HG02870 (cell line): Measurements from ENCODE around the gene DAB2.

Experiments
- ATAC-seq: cut with Tn5 transposase; IDR thresholded peaks from one replicate; pipeline ENCODE4 v1.9.1; 2021; ENCODE audit warnings: mild to moderate bottlenecking, moderate library complexity; ENCODE audit not compliant: unreplicated experiment

The DAB2 gene

DNA sequence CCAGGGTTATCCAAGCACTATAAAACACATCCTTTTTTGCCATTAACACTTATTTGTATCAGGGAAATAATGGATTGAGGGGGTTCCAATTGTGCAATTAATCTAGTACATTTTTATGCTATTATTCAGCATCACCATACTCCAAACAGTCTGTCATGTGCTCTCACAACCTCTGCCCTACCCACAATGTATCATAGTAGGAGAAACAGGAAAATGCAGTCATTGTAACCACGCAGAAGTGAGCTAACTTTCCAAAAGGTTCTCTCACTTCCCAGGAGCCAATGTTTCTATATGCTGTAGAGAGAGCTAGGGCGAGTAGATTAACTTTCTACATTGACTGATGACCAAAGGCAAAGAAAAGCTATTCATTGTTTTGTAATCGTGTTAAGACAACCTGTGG, 29.8 kb downstream of the DAB2 start:
- ATAC-seq = no peak

DNA sequence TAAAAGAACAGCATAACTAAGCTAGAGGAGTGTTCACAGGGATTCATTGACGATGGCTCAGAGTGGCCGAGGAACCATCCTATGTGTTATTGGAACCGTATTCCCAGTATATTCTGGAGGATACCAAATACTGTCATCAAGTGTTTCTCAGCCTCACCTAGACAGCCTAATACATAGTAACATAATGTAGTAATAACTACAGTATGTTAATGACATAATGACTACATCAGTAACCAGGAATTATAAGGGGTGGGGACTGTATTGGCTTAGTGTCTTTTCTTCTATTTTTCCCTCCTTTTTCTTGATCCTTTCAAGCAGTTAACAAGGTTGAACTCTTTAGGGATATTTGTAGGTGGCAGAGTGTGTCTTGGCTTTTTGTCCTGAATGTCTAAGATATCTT, 33.8 kb downstream of the DAB2 start:
- no peak for ATAC-seq

DNA sequence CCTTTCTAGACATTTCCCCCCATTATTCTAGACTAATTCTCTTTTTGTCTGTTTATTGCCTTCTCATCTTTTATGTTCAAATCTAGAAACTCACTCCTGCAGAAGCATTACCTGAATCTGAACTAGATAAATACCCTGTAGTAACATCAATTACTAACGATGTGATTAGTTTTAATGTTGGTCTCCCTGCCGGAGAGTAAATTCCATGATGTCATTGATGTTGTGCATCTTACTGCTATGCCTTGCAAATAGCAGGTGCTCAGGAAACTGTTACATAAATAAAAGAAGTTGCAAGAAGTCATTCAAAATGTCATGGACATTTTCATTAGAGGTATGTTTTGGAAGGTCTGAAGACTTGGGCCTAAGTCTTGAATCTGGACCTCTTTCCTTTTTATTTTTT, 37.5 kb downstream of the DAB2 start:
- no peak for ATAC-seq

DNA sequence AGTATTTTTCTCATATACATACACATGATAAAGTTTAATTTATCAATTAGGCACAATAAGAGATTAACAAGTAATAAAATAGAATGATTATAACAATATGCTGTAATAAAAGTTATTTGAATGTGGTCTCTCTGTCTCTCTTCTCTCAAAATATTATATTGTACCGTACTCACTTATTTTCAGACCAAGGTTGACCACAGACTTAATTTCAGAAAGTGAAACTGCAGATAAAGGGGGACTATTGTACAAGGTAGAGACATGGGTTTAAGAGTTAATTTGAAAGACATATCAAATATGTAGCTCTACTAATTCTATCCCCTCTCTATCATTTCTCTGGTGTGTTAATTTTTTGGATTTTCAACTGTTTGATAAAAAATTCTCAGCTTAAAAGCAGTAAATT, 40.5 kb downstream of the DAB2 start:
- ATAC-seq = no peak

DNA sequence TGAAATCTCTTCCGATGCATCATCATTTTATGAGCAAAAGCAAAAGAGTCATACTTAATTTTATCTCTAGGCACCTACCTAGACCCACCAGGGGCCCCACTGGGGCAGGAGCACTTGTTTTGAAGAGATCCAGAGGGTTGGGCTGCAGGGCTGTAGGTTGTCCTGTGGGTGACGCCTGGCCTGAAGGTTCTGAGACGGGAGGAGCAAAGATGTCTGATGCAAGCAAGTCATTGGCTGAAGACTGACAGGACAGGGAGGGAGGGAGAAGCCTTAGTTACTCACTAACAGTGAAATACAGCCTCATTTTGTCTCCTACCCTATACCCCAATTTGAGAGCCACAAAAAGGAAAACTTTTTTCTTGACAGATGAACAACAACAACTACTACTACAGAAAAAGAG, 43.4 kb downstream of the DAB2 start:
- ATAC-seq = no peak

DNA sequence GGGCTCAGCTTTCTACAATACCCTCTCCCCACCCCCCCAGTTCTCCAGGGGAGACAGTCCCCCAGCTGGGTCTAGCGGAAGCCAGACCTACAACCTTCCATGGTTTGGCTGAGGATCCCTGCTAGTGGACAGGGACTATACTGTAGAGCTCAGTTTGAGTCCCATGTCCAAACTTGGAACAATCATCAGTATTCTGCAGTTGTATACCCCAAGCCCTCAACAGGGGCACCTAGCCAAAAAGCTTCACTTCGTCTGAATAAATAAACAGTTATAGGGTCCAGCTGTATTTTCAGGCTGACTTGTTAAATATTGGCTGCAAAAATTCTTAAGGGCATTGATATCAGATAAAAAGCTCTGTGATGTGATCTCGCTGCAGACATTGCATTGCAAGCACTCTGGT, 45.1 kb downstream of the DAB2 start:
- ATAC-seq = no peak

DNA sequence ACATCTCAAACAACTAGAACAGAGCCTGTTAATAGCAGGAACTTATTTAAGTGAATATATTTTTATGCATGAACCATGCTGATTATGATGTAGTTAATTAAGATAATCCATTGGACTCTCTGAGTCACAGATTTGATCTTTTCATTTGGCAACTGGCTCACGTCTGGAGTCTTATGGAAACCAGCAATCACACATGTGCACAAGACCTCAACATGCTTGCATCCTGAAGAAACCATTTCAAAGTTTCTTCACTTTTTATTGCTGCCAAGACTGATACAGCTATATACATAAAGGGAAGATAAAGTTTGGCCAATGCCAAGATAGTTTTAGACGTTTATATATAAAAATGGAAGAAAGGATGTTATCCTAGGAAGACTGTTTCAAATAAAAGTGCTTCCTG, 47.2 kb downstream of the DAB2 start:
- ATAC-seq = no peak

DNA sequence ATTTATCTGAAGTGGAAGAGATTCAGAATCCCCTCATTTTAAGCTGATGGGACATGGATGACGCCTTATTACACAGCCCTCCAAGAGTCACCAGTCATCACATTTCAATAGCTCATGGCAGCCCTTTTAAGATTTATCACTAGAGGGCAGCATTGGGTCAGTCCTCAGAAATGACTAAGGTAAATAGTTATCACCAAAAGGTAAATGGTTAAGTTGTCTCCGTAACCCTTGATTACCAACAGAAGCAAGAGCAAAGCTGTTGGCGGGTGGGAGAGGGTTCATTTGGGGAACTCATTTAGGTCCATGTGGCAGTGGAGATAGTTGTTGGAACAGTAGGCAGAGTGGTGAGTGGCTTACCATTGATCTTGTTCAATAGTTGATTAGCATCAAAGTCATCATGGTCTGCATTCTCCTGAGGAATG, 48.5 kb downstream of the DAB2 start:
- ATAC-seq = peak; percentile 65

DNA sequence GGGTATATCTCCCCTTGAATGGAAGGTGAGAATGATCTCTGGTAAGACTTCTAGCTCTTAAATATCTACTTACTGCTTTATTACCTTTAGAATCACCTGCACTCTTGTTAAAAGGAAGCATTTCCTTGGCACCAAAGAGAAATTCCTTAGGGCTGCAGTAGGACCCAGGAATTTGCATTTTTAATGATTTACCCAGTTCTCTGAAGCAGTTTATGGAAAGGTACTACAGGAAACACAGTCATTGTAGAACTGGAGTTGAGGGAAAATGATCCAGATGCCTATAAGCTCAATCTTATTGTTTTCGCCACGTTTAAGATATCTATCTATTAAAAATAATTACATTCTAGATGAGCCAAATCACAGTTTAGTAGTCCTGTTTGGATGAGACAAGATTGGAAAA, 51.0 kb downstream of the DAB2 start:
- ATAC-seq = no peak

DNA sequence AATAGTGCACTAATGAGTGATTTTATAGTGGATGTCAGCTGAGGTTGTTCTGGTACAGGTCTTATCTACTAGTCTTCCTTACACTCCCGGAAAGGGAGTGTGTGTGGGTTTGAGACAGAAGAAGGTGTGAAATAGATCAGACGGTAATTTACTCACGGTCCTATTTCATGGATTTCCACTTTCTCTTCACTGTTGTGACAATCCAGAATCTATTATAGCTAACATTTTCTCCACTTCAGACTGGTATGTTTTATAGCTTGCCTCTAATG, 53.5 kb downstream of the DAB2 start:
- ATAC-seq = no peak

DNA sequence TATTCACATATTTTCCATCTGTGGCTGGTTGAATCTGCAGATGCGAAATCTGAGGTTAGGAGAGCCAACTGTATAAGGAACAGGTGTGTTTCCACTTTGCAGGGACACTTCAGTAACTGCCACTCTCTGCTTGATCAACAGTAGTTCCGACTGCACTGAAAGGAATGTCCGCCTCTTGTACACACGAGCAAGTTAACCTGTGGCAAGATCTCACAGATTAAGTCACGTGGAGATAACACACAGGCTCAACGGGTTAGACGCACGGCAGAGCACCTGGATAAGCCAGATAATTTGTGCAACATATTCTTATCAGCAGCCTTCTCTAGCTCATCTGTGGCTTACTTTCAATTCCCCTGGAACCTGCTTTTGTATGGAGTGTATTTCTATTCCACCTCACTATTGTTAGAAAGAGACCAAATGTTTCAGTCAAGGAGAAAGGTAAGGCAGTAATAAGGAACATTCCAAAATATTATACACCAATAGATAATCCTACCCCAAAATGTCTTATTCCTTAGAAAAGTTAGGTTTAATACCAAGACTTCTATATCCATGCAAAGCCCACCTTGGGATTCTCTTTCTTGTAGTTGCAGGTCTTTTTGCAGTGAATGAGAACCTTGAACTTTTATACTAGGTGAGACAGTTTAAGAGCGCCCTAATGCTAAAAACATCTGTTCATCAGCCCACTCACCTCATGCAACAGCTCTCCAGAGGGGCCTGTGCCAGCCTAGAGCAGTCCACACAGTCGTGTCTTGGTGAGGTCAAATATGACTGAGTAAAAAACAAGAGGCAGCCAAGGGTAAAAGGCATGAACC, 54.0 kb downstream of the DAB2 start:
- ATAC-seq = no peak

DNA sequence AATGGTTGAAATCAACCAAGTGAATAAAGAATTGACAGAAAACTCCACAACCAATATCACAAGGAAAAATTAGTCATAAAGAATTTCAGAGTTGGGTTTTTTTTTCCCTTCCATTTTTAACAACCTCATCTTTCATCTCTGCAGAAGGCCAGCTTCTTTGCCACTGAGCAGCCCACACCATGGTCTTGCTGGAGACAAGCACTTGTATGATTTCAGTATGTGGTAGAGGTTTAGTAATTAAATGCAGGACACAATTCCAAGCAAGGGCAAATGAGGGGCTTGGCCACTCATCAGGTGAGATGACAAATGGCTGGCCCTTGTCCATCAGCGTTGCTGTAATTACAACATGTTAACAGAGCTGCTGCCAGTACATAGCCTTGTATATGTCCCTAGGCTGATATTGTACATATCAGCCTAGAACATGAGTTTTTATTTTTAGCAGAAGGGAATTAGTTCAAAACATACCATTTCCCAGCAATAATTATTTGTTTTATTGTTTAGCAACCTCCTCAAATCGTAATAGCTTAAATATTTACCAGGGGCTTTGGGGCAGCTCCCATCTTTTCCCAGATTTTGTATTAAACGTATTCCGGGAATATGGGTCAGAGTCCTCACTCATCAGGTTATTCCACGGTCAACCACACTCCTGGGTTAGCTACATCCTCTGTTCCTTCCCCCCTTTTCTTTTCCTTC, 55.5 kb downstream of the DAB2 start:
- no peak for ATAC-seq

DNA sequence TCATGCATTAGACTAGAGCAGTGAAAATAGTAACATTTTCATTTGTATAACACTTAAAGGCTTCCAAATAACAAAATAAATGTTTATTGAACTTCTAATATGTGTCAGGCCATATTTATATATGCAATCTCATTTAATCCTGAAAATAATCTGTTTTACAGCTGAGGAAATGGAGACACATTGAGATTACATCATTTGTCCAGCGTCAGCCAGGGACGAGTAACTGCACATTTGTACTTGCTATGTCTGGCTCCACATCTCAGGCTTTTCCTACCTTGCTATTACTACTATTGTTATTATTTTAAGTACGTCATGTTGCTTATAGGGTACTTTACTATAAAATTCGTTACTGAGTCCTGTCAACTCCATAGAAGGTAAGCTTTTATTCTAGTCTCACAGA, 56.7 kb downstream of the DAB2 start:
- no peak for ATAC-seq

DNA sequence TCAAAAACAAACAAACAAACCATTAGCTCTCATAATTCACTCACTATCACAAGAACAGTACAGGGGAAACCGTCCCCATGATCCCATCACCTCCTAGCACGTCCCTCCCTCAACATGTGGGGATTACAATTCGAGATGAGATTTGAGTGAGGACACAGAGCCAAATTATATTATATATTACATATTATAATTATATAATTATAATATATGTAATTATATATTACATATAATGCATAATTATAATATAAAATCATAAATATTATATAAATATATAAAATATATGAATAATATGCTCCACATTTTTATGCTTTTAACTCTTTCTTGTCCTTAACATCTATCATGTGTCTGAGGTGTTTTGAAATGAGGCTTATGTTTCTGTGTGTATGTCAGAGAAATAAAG, 57.1 kb downstream of the DAB2 start:
- ATAC-seq = no peak

DNA sequence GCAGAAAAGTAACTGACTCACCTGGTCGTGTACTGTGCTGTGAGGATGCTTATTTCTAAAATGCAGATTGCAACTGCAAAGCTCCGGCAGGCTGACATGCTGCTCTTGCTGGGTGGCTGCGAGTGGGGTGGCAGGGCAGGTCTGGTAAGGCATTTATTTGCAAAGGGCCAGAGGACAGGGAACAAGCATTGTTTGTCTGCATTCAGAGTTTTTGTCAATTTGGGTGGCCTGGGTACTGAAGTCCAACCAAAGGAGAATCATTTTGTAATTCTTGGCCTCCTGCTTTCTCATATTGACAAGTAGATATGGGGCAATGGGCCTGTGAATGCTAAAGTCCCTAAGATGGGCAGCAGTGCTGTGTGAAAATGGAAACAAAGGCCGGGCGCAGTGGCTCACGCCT, 60.4 kb downstream of the DAB2 start, which contains the start of gene C9:
TSS of gene C9 (minus strand) at position 129 of the 400 bp plus-strand sequence. CDS start at position 98, 31 bp downstream.
- ATAC-seq = no peak

DNA sequence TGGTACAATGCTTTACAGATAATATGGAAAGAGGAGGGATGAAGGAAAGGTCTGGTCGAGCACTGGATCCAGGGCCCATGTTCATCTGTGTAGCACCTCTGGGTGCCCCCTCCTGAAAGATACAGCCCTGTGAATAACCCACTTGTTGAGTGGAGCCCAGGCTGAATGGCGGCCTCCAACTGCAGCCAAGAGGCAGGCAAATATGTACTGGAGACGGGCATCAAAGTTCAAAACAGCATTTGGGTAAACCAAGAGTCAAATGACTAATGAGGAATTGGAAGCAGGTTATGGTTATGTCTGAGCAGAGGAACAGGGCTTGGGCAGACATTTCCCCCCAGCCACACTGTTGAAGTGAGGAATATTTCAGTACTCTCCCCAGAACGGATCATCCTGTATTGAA, 61.6 kb downstream of the DAB2 start:
- no peak for ATAC-seq

DNA sequence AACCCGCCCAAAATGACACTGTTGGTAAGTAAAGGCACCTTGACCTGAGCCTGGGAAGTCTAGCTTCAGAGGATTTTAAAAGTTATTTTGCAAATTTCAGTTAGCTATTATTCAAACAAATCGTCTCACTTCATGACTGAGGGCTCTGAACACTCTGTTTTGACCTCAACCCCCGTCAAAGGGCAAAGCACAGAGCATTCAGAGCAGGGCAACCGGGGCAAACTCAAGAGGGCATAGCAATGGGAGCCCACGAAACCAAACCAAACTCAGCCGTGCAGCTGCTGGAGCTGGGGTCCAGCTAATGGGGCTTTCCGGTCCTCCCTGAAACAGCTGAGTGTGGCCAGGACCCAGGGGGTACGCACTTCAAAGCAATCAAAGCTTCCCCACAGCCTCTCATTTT, 62.1 kb downstream of the DAB2 start:
- no peak for ATAC-seq

DNA sequence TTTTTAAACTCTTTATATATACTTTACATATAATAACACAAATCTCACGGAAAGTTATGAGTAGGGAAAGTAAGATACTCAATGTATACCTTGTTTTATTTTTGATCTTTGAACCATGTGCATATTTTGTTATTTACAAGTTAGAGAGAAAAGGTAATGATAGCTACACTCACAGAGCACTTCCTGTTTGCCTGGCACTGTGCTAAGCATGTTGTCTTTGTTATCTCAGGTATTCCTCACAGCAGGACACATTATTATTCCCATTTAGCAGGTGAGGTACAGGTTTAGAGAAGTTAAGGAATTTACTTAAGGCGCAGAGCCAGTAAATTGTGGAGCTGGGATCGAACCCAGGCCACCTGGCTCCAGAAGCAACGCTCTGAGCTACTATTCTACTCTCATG, 63.5 kb downstream of the DAB2 start:
- no peak for ATAC-seq

DNA sequence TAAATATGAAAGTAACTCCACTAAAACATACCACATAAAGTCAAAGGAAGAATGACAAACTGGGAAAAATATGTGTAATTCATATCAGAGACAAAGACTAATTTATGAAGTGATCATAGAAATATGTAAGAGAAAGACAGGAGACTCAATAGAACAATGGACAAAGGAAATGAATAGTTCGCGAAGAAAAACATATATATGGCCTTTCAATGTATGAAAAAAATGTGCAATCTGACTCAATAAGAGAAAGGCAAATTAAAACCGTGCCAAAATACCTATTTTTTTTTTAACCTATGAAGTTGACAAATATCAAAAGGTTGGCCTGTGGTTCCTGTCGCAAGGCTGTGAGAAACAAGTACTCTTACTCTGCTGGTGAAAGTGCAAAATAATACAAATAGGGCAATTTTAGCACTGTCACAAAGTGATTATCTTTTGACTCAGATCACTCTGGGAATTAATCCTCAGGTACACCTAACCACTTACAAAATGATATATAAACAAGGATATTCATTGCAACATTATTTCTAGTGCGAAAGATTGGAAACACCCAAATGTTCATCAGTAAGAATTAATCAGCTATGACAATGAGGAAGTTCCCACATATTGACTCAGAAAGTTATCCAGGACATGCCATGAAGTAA, 64.2 kb downstream of the DAB2 start:
- ATAC-seq = no peak

DNA sequence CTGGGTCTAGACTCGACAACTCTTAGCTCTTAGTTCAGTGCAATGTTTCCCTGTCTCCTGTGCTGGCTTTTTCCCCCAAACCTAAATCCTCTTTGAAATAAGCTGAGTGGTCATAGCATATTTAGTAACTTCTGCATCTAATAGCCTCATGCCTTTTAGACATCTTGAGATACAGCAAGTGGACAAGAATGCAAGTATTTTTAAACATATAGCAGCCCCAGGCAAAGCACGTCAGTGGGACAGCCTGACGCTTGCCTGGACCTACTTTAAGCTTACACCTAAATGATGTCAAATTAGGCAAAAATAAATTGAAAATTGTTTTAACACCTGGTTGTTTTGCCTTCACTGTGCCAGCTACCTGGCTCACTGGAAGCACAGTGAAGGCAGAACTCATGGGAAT, 68.5 kb downstream of the DAB2 start:
- ATAC-seq = no peak

DNA sequence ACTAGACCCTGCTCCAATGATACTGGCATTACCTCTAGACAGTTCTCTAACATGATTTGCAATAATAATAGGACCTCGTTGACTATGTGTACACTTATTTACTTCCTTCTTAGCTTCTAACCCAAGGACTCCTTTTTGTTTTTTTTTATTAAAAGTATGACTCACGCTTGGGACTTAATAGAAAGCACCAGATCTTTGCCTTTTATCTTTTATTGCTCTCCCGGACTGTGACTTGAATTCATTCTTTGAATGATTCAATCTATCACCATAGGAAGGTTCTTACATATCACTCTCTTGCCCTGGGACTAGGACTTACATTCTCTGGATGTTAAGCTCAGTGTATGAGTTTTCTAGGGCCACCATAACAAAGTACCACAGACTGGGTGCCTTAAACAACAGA, 69.5 kb downstream of the DAB2 start:
- ATAC-seq = no peak

DNA sequence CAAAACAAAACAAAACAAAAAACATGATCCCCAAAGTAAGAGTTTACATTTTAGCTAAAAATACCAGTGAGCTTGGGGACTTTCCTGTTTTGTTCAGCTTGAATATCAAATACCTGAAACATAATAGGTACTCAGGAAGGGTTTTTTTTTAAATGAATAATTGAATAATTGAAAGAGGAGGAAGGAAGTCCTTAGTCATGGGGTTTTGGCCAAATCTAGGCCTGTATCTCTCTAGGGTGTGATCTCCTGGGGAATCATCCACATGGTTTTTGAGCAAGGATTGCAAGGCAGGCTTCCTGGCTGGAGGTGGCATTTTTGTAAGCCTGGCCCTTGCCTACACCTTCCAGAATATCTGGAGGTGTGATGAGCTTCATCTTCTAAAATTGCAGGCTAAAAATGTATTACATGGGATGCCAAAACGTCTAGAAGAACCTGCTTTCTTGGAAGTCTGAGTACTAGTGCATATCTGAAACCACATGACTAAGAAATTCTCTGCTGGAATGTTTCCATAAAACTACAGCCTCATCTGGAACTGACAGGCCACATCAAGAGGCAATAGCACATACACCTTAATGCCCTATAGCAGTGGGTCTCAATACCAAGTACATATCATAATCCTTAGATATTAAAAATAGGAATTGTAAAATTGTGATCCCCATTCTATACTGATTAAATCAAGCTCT, 70.9 kb downstream of the DAB2 start:
- no peak for ATAC-seq
